Frontal cortex (tissue), 4 donors: ENCODE measurements around the gene S1PR3. TPM values are rescaled to one million over a fixed set of nuclear protein-coding genes. Genes with fewer than 3 reads are reported as not detected.

Experiments used
- DNase-seq, 2 donors: peaks; one replicate each; pipeline ENCODE4 v3.0.0; 2012; ENCODE audit warnings: low spot score in 2 of 2
- FAIRE-seq: peaks from 2 replicates; lab custom pipeline; 2012; peaks lifted over from hg19 to GRCh38; lab: Jason Lieb, UNC
- total RNA-seq: library from RNA; depleted of rRNA; stranded (reverse); fragments of >200 nt; gene quantifications from one replicate; pipeline ENCODE4 v1.2.3, GENCODE V29; 2014
- donor health status: control.
- donor health status: control.
- donor health status: control.

Gene S1PR3
- total RNA-seq, 1 donor from 2014 or later: 3.7 TPM

GRCh38 chr9:88966894-88967676 is 24.2 kb upstream of the S1PR3 start:
- no peak for FAIRE-seq

GRCh38 chr9:88968799-88969198 is 22.5 kb upstream of the S1PR3 start:
- FAIRE-seq (no peak), DNase-seq (no peak)

More at GRCh38 chr9:88966894-88967676, 24.2 kb upstream of the S1PR3 start:
- DNase-seq: no peak

GRCh38 chr9:88969646-88970373 is 21.5 kb upstream of the S1PR3 start:
- DNase-seq (no peak), FAIRE-seq (no peak)

GRCh38 chr9:88971131-88971960 is 19.9 kb upstream of the S1PR3 start:
- no peak for DNase-seq
- no peak for FAIRE-seq

- no peak for DNase-seq
- FAIRE-seq: no peak
These were observed 18.9 kb upstream of the S1PR3 start for GRCh38 chr9:88972401-88972800.

GRCh38 chr9:88973281-88974045 is 17.8 kb upstream of the S1PR3 start:
- DNase-seq (no peak), FAIRE-seq (no peak)

- no peak for FAIRE-seq
These were observed 16.6 kb upstream of the S1PR3 start for GRCh38 chr9:88974641-88975040.

GRCh38 chr9:88975966-88976889 is 15.0 kb upstream of the S1PR3 start:
- DNase-seq (no peak), FAIRE-seq (no peak)

More at GRCh38 chr9:88974641-88975040, 16.6 kb upstream of the S1PR3 start:
- no peak for DNase-seq

GRCh38 chr9:88976890-88977257 is 14.4 kb upstream of the S1PR3 start:
- DNase-seq (no peak), FAIRE-seq (no peak)

GRCh38 chr9:88978034-88978433 is 13.2 kb upstream of the S1PR3 start:
- FAIRE-seq: no peak
- DNase-seq: no peak

- no peak for DNase-seq
- no peak for FAIRE-seq
These were observed 12.2 kb upstream of the S1PR3 start for GRCh38 chr9:88979021-88979420.

GRCh38 chr9:88979791-88980190 is 11.5 kb upstream of the S1PR3 start:
- DNase-seq: no peak
- FAIRE-seq: no peak

GRCh38 chr9:88980740-88981203 is 10.5 kb upstream of the S1PR3 start:
- no peak for DNase-seq
- FAIRE-seq: no peak

- DNase-seq (no peak), FAIRE-seq (no peak)
These were observed 7.3 kb upstream of the S1PR3 start for GRCh38 chr9:88983865-88984542.

- DNase-seq (no peak), FAIRE-seq (no peak)
These were observed 6.8 kb upstream of the S1PR3 start for GRCh38 chr9:88984543-88984883.

GRCh38 chr9:88985616-88986015 is 5.7 kb upstream of the S1PR3 start:
- FAIRE-seq (no peak), DNase-seq (no peak)

- no peak for FAIRE-seq
These were observed 4.5 kb upstream of the S1PR3 start for GRCh38 chr9:88986776-88987175.

GRCh38 chr9:88987661-88988060 is 3.6 kb upstream of the S1PR3 start:
- DNase-seq (no peak), FAIRE-seq (no peak)

More at GRCh38 chr9:88986776-88987175, 4.5 kb upstream of the S1PR3 start:
- DNase-seq: no peak
